SK-N-SH (cell line): ENCODE data around the gene NNAT. TPM values are rescaled to one million over a fixed set of nuclear protein-coding genes. Genes with fewer than 3 reads are reported as not detected.

Source experiments
- CTCF ChIA-PET: fragments of 300-600, 350-600 bp; formaldehyde crosslinking; extraction: SDS; loops from one replicate; lab custom pipeline; 2021; lab: Yijun Ruan, JAX
- POLR2A ChIA-PET: fragments of 350-600 bp; sonication (Branson Sonifier 250); formaldehyde crosslinking; extraction: SDS; loops from one replicate; lab custom pipeline; 2020; ENCODE audit warnings: antibody characterized with exemption, inconsistent platforms; lab: Yijun Ruan, JAX
- DNase-seq: peaks from one replicate; pipeline ENCODE4 v3.0.0; 2012
- H2AFZ ChIP-seq: fragments of 200-600 bp; sonication (generic); 2 replicates; pipeline ENCODE4 v1.8.1; 2016; ENCODE audit warnings: antibody characterized with exemption, mild to moderate bottlenecking, low read depth
- H3F3A ChIP-seq: fragments of 200-600 bp; sonication (generic); replicated peaks from 2 replicates; pipeline ENCODE3; 2016; ENCODE audit warnings: antibody characterized with exemption, mild to moderate bottlenecking; ENCODE audit not compliant: insufficient read depth
- H3K27ac ChIP-seq, 2 experiments: fragments of 200-500 bp in 1 of 2; fragments of 200-600 bp in 1 of 2; sonication (Bioruptor generic) in 1 of 2; sonication (generic), shearing (Covaris generic) in 1 of 2; 2 replicates each; pipeline versions ENCODE4 v1.5.1 to v1.6.1; 2014 to 2016; ENCODE audit warnings: low read depth in 2 of 2, inconsistent platforms in 1 of 2, low read length in 1 of 2, mild to moderate bottlenecking in 1 of 2, mixed read lengths in 1 of 2
- H3K27me3 ChIP-seq: fragments of 200-600 bp; sonication (generic), shearing (Covaris generic); 2 replicates; pipeline ENCODE4 v1.6.1; 2016; ENCODE audit warnings: mixed run types; ENCODE audit not compliant: insufficient read depth
- H3K36me3 ChIP-seq, 2 experiments: fragments of 200-500 bp in 1 of 2; fragments of 200-600 bp in 1 of 2; sonication (Bioruptor generic) in 1 of 2; sonication (generic) in 1 of 2; replicated peaks in 1 of 2; 2 replicates each; pipeline versions ENCODE3 to v1.5.1; 2014 to 2016; ENCODE audit warnings: low read length in 1 of 2, mild to moderate bottlenecking in 1 of 2; ENCODE audit not compliant: insufficient read depth in 2 of 2, control insufficient read depth in 1 of 2
- H3K4me1 ChIP-seq, 2 experiments: fragments of 200-500 bp in 1 of 2; fragments of 200-600 bp in 1 of 2; sonication (Bioruptor generic) in 1 of 2; sonication (generic), shearing (Covaris generic) in 1 of 2; 2 replicates each; pipeline versions ENCODE4 v1.5.1 to v1.6.1; 2014 to 2016; ENCODE audit warnings: low read depth in 1 of 2, low read length in 1 of 2, mixed run types in 1 of 2; ENCODE audit not compliant: insufficient read depth in 2 of 2, control insufficient read depth in 1 of 2
- H3K4me2 ChIP-seq: fragments of 200-600 bp; sonication (generic), shearing (Covaris generic); 2 replicates; pipeline ENCODE4 v1.6.1; 2017; ENCODE audit warnings: mixed run types
- H3K4me3 ChIP-seq, 2 experiments: fragments of 200-500 bp in 1 of 2; fragments of 200-600 bp in 1 of 2; sonication (Bioruptor generic) in 1 of 2; sonication (generic), shearing (Covaris generic) in 1 of 2; 2 replicates each; pipeline versions ENCODE4 v1.5.1 to v1.8.1; 2014 to 2016; ENCODE audit warnings: low read depth in 2 of 2, inconsistent platforms in 1 of 2, low read length in 1 of 2, mild to moderate bottlenecking in 1 of 2, mixed read lengths in 1 of 2, moderate library complexity in 1 of 2
- H3K79me2 ChIP-seq: fragments of 200-600 bp; sonication (generic); 2 replicates; pipeline ENCODE4 v1.8.1; 2017; ENCODE audit warnings: mild to moderate bottlenecking; ENCODE audit not compliant: insufficient read depth
- H3K9ac ChIP-seq: fragments of 200-600 bp; sonication (generic); 2 replicates; pipeline ENCODE4 v1.6.1; 2017; ENCODE audit warnings: mixed run types
- H3K9me2 ChIP-seq: fragments of 200-600 bp; sonication (generic); 2 replicates; pipeline ENCODE4 v1.6.1; 2017; ENCODE audit warnings: mixed run types
- H3K9me3 ChIP-seq: fragments of 200-600 bp; sonication (generic); 2 replicates; pipeline ENCODE4 v1.6.1; 2017; ENCODE audit warnings: mixed run types, mild to moderate bottlenecking, moderate library complexity
- H4K20me1 ChIP-seq: fragments of 200-600 bp; sonication (generic); 2 replicates; pipeline ENCODE4 v1.6.1; 2017; ENCODE audit warnings: mild to moderate bottlenecking, mixed run types; ENCODE audit not compliant: insufficient read depth
- CHD2 ChIP-seq: fragments of 150-350 bp; IDR thresholded peaks from 2 replicates; pipeline ENCODE4 v1.6.1; 2018; ENCODE audit warnings: low read length; ENCODE audit not compliant: partially characterized antibody
- EZH2phosphoT487 ChIP-seq: fragments of 200-600 bp; sonication (generic); IDR thresholded peaks from 2 replicates; pipeline ENCODE4 v1.6.1; 2017; ENCODE audit warnings: low read depth, mixed run types, mild to moderate bottlenecking, antibody characterized with exemption, moderate library complexity, borderline replicate concordance
- FOSL2 ChIP-seq: IDR thresholded peaks from 2 replicates; pipeline ENCODE4 v1.4.0; 2012; ENCODE audit warnings: low read depth, mild to moderate bottlenecking, moderate library complexity, borderline replicate concordance
- FOXM1 ChIP-seq: IDR thresholded peaks from 2 replicates; pipeline ENCODE4 v1.4.0; 2012; ENCODE audit warnings: low read depth, mild to moderate bottlenecking
- GATA2 ChIP-seq: sonication (generic); formaldehyde crosslinking; IDR thresholded peaks from 2 replicates; pipeline ENCODE4 v1.5.0; 2020; ENCODE audit warnings: mild to moderate bottlenecking, missing genetic modification reagents
- MXI1 ChIP-seq: IDR thresholded peaks from 2 replicates; pipeline ENCODE4 v1.6.1; 2012; ENCODE audit warnings: mild to moderate bottlenecking, low read depth, low read length, improper control_type of control experiment
- POLR2AphosphoS5 ChIP-seq: IDR thresholded peaks from 2 replicates; pipeline ENCODE4 v1.6.1; 2012; ENCODE audit warnings: low read depth, low read length
- RCOR1 ChIP-seq: fragments of 150-350 bp; IDR thresholded peaks from 2 replicates; pipeline ENCODE4 v1.6.1; 2017; ENCODE audit warnings: antibody characterized with exemption, low read length
- RFX5 ChIP-seq: IDR thresholded peaks from 2 replicates; pipeline ENCODE4 v1.6.1; 2012; ENCODE audit warnings: mild to moderate bottlenecking, improper control_type of control experiment, low read length
- RXRA ChIP-seq: IDR thresholded peaks from 2 replicates; pipeline ENCODE4 v1.4.0; 2012; ENCODE audit warnings: low read depth, mild to moderate bottlenecking, borderline replicate concordance
- TAF1 ChIP-seq: IDR thresholded peaks from 2 replicates; pipeline ENCODE4 v1.6.1; 2012; ENCODE audit warnings: low read depth, mild to moderate bottlenecking, low read length, moderate library complexity, borderline replicate concordance
- YY1 ChIP-seq: IDR thresholded peaks from 2 replicates; pipeline ENCODE4 v1.4.0; 2012; ENCODE audit warnings: low read depth, mild to moderate bottlenecking
- WGBS: methylation state at CpG from one replicate; pipeline ENCODE4 v1.1.6; 2017; ENCODE audit warnings: low lambda C conversion rate; 5-methylcytosine and 5-hydroxymethylcytosine counted together
- polyA plus RNA-seq, 3 experiments: library from polyadenylated mRNA; depleted of rRNA; stranded (reverse); fragments of >200 nt; gene quantifications; 2 replicates each; pipeline ENCODE4 v1.2.3, GENCODE V29; 2012
- TF ChIP-seq, protein P1 (sequence below): IDR thresholded peaks from 2 replicates; pipeline ENCODE4; 2012
- TF ChIP-seq, protein P2 (sequence below): IDR thresholded peaks from 2 replicates; pipeline ENCODE4 v1.4.0; 2012; ENCODE audit warnings: low read depth, borderline replicate concordance
- TF ChIP-seq, protein P3 (sequence below): IDR thresholded peaks from 2 replicates; pipeline ENCODE4 v1.6.1; 2012; ENCODE audit warnings: mild to moderate bottlenecking, low read depth, low read length, moderate library complexity
- TF ChIP-seq, protein P4 (sequence below): IDR thresholded peaks from 2 replicates; pipeline ENCODE4 v1.4.0; 2012; ENCODE audit warnings: low read depth, borderline replicate concordance
- TF ChIP-seq, protein P5 (sequence below): fragments of 200-600 bp; sonication (generic); IDR thresholded peaks from 2 replicates; pipeline ENCODE4 v1.6.1; 2017; ENCODE audit warnings: antibody characterized with exemption, mild to moderate bottlenecking, moderate library complexity

NNAT gene
- polyA plus RNA-seq, 1 of the 3 experiments (the other 2 are of a cell fraction) = 6.7 TPM

DNA sequence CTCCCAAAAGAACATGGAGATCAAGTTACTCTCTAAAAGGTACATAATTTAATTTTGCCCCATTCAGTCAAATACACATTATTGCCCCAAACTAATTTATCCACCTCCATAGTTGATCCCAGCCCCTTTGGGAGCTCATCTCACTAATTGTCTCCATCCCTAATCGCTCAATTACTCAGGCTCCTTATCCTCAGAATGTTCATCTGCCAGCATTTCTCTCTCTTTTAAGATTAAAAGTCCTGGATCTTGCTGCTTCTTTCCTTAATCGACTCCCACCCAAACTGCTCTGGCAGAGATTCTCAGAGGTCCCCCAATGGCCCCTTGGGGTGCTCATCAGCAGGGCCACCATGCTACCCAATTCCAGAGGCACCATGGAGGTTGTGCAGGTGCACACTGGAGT lies 18.4 kb upstream of the NNAT start:
- ChIA-PET POLR2A (no interaction called here), CTCF (interaction anchor here (0.6 to 1.2 kb wide), 2 partner anchors 21 to 1824 kb away, joined by 3 read pairs; no protein-coding TSS in a partner anchor)
- no peak overlapping the region for H2AFZ ChIP-seq
- H3K9me2 ChIP-seq = no peaks in the 10 kb centered on the region
- no peaks in the 10 kb centered on the region for H3K36me3 ChIP-seq
- no peaks in the 10 kb centered on the region for H4K20me1 ChIP-seq
- DNase-seq = no peak
- no peak overlapping the region for H3K4me2 ChIP-seq
- H3K79me2 ChIP-seq = no peaks in the 10 kb centered on the region
- H3K9ac ChIP-seq = no peak overlapping the region
- no peaks in the 10 kb centered on the region for H3K9me3 ChIP-seq
- no peak for TF ChIP-seq EZH2phosphoT487
- no peak for TF ChIP-seq FOSL2
- TF ChIP-seq RCOR1 = no peak
- no peak for TF ChIP-seq MXI1
- TF ChIP-seq GATA2 = no peak
- no peak overlapping the region for H3K27ac ChIP-seq
- WGBS = 69% methylated on average over 2 of the region's 2 CpGs
- no peaks in the 10 kb centered on the region for H3F3A ChIP-seq
- H3K4me3 ChIP-seq = no peak overlapping the region
- no peaks in the 10 kb centered on the region for H3K27me3 ChIP-seq
- H3K4me1 ChIP-seq = no peaks in the 10 kb centered on the region

DNA sequence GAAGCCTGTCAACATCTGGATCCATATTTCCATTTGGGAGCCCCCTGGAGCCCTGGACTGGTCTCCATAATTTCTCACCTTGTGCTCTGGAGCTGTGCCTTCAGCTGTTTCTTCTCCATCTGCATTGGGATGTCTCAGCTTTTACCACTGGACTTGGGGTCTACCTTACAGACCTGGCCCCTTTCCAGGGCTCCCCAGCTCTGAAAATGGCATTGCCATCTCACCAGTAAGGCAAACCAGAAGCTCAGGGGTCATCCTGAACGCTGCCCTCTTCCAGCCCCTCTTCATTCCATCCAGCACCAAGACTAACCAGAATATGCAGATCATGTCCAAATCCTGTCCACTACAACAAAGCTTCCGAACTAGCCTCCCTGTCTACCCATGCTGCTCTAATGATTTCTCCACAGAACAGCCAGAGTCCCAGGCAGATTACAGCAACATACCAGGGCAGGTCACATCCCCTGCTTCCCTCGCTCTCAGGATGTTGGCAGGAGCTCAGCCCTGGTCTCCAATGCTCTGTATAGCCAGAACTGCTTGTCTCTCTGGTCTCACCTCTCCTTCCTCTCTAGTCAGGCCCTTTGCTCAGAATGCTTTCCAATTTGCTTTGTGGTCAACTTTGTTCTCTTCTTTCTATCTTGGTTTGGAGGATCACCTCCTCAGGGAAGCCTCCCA lies 17.7 kb upstream of the NNAT start:
- 61% methylated on average over 3 of the region's 3 CpGs for WGBS
- H2AFZ ChIP-seq = no peak overlapping the region
- ChIA-PET POLR2A (no interaction called here), CTCF (interaction anchor here (0.6 kb wide), 1 partner anchor 1825 kb away, joined by 3 read pairs; no protein-coding TSS in a partner anchor)
- H3K9ac ChIP-seq = no peak overlapping the region
- peaks cover 0 to 6% of the 10 kb centered on the region in 2 experiments for H3K36me3 ChIP-seq
- no peaks in the 10 kb centered on the region for H3K79me2 ChIP-seq
- H3K27ac ChIP-seq = no peak overlapping the region
- no peak for DNase-seq
- no peaks in the 10 kb centered on the region for H4K20me1 ChIP-seq
- H3K27me3 ChIP-seq = no peaks in the 10 kb centered on the region
- no peak overlapping the region for H3K4me3 ChIP-seq
- no peaks in the 10 kb centered on the region for H3K4me1 ChIP-seq
- no peaks in the 10 kb centered on the region for H3K9me2 ChIP-seq
- H3K9me3 ChIP-seq = no peaks in the 10 kb centered on the region
- no peaks in the 10 kb centered on the region for H3F3A ChIP-seq
- no peak overlapping the region for H3K4me2 ChIP-seq
- TF ChIP-seq FOSL2 (no peak), EZH2phosphoT487 (no peak), POLR2AphosphoS5 (no peak), TAF1 (no peak), RCOR1 (no peak), RFX5 (no peak), CHD2 (no peak), YY1 (no peak), RXRA (no peak), FOXM1 (no peak)
- TF ChIP-seq, protein P1, sequence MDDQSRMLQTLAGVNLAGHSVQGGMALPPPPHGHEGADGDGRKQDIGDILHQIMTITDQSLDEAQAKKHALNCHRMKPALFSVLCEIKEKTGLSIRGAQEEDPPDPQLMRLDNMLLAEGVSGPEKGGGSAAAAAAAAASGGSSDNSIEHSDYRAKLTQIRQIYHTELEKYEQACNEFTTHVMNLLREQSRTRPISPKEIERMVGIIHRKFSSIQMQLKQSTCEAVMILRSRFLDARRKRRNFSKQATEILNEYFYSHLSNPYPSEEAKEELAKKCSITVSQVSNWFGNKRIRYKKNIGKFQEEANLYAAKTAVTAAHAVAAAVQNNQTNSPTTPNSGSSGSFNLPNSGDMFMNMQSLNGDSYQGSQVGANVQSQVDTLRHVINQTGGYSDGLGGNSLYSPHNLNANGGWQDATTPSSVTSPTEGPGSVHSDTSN = no peak
- TF ChIP-seq, protein P2, sequence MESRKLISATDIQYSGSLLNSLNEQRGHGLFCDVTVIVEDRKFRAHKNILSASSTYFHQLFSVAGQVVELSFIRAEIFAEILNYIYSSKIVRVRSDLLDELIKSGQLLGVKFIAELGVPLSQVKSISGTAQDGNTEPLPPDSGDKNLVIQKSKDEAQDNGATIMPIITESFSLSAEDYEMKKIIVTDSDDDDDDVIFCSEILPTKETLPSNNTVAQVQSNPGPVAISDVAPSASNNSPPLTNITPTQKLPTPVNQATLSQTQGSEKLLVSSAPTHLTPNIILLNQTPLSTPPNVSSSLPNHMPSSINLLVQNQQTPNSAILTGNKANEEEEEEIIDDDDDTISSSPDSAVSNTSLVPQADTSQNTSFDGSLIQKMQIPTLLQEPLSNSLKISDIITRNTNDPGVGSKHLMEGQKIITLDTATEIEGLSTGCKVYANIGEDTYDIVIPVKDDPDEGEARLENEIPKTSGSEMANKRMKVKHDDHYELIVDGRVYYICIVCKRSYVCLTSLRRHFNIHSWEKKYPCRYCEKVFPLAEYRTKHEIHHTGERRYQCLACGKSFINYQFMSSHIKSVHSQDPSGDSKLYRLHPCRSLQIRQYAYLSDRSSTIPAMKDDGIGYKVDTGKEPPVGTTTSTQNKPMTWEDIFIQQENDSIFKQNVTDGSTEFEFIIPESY = no peak
- TF ChIP-seq, protein P3, sequence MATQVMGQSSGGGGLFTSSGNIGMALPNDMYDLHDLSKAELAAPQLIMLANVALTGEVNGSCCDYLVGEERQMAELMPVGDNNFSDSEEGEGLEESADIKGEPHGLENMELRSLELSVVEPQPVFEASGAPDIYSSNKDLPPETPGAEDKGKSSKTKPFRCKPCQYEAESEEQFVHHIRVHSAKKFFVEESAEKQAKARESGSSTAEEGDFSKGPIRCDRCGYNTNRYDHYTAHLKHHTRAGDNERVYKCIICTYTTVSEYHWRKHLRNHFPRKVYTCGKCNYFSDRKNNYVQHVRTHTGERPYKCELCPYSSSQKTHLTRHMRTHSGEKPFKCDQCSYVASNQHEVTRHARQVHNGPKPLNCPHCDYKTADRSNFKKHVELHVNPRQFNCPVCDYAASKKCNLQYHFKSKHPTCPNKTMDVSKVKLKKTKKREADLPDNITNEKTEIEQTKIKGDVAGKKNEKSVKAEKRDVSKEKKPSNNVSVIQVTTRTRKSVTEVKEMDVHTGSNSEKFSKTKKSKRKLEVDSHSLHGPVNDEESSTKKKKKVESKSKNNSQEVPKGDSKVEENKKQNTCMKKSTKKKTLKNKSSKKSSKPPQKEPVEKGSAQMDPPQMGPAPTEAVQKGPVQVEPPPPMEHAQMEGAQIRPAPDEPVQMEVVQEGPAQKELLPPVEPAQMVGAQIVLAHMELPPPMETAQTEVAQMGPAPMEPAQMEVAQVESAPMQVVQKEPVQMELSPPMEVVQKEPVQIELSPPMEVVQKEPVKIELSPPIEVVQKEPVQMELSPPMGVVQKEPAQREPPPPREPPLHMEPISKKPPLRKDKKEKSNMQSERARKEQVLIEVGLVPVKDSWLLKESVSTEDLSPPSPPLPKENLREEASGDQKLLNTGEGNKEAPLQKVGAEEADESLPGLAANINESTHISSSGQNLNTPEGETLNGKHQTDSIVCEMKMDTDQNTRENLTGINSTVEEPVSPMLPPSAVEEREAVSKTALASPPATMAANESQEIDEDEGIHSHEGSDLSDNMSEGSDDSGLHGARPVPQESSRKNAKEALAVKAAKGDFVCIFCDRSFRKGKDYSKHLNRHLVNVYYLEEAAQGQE = no peak
- TF ChIP-seq, protein P4, sequence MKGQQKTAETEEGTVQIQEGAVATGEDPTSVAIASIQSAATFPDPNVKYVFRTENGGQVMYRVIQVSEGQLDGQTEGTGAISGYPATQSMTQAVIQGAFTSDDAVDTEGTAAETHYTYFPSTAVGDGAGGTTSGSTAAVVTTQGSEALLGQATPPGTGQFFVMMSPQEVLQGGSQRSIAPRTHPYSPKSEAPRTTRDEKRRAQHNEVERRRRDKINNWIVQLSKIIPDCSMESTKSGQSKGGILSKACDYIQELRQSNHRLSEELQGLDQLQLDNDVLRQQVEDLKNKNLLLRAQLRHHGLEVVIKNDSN = no peak
- TF ChIP-seq, protein P5, sequence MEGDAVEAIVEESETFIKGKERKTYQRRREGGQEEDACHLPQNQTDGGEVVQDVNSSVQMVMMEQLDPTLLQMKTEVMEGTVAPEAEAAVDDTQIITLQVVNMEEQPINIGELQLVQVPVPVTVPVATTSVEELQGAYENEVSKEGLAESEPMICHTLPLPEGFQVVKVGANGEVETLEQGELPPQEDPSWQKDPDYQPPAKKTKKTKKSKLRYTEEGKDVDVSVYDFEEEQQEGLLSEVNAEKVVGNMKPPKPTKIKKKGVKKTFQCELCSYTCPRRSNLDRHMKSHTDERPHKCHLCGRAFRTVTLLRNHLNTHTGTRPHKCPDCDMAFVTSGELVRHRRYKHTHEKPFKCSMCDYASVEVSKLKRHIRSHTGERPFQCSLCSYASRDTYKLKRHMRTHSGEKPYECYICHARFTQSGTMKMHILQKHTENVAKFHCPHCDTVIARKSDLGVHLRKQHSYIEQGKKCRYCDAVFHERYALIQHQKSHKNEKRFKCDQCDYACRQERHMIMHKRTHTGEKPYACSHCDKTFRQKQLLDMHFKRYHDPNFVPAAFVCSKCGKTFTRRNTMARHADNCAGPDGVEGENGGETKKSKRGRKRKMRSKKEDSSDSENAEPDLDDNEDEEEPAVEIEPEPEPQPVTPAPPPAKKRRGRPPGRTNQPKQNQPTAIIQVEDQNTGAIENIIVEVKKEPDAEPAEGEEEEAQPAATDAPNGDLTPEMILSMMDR = no peak
